HCT116 (cell line): Measurements from ENCODE around the gene PAMR1. TPM values are rescaled to one million over a fixed set of nuclear protein-coding genes. Genes with fewer than 3 reads are reported as not detected.

Experiments
- ATAC-seq: fragments of 200-7000 bp; cut with Tn5 transposase; 2 replicates; pipeline ENCODE4 v1.9.1; 2020; ENCODE audit warnings: mild to moderate bottlenecking, moderate library complexity
- BruUV-seq: library from RNA; stranded (reverse); fragments of 400-500 nt; replicated peaks from 2 replicates; lab custom pipeline; 2021; lab: Mats Ljungman, UMichigan
- CTCF ChIA-PET: fragments of 300-600 bp; sonication (Branson Sonifier 250); formaldehyde crosslinking; loops from one replicate; lab custom pipeline; 2021; ENCODE audit warnings: antibody characterized with exemption; lab: Charles Lee
- POLR2A ChIA-PET: fragments of 300-600, 350-600 bp; sonication (Branson Sonifier 250); formaldehyde crosslinking; loops from one replicate; lab custom pipeline; 2021; ENCODE audit warnings: antibody characterized with exemption; lab: Charles Lee
- RAD21 ChIA-PET, 2 experiments: fragments of 300-600 bp; sonication (Branson Sonifier 250); formaldehyde crosslinking; loops; one replicate each; lab custom pipeline; 2023; ENCODE audit warnings: low total read pairs in 2 of 2; ENCODE audit not compliant: uncharacterized antibody in 2 of 2, unreplicated experiment in 2 of 2, low non-redundant PET in 1 of 2; lab: Charles Lee
- DNase-seq: peaks from one replicate; pipeline ENCODE4 v3.0.0-alpha.2; 2010; ENCODE audit warnings: low read depth, low spot score
- H2AFZ ChIP-seq: fragments of 200-600 bp; shearing (Covaris generic), sonication (generic); 2 replicates; pipeline ENCODE4 v1.6.1; 2017; ENCODE audit warnings: low read depth, mixed run types, mixed read lengths, antibody characterized with exemption, low read length; ENCODE audit not compliant: poor library complexity, severe bottlenecking
- H3K27ac ChIP-seq: 2 replicates; pipeline ENCODE4 v1.5.1; 2012; ENCODE audit warnings: low read depth, low read length
- H3K27me3 ChIP-seq: fragments of 200-600 bp; sonication (generic); 2 replicates; pipeline ENCODE4 v1.6.1; 2016; ENCODE audit warnings: mixed run types, low read length, mixed read lengths; ENCODE audit not compliant: insufficient read depth
- H3K36me3 ChIP-seq, 2 experiments: fragments of 200-500 bp in 1 of 2; fragments of 200-600 bp in 1 of 2; sonication (Bioruptor generic) in 1 of 2; sonication (generic) in 1 of 2; 2 replicates each; pipeline versions ENCODE4 v1.5.1 to v1.6.1; 2014 to 2016; ENCODE audit warnings: low read length in 2 of 2, inconsistent platforms in 1 of 2, mixed read lengths in 1 of 2, mixed run types in 1 of 2; ENCODE audit not compliant: insufficient read depth in 2 of 2, control insufficient read depth in 1 of 2
- H3K4me1 ChIP-seq, 2 experiments: fragments of 200-600 bp in 1 of 2; sonication (generic) in 1 of 2; 2 replicates each; pipeline versions ENCODE4 v1.5.1 to v1.6.1; 2012 to 2017; ENCODE audit warnings: low read length in 2 of 2, inconsistent platforms in 1 of 2, mild to moderate bottlenecking in 1 of 2, mixed read lengths in 1 of 2, mixed run types in 1 of 2, moderate library complexity in 1 of 2; ENCODE audit not compliant: insufficient read depth in 2 of 2, control insufficient read depth in 1 of 2
- H3K4me2 ChIP-seq: fragments of 200-600 bp; sonication (generic); 2 replicates; pipeline ENCODE4 v1.6.1; 2017; ENCODE audit warnings: mixed run types, low read length, mixed read lengths
- H3K4me3 ChIP-seq, 2 experiments: fragments of 200-600 bp in 1 of 2; sonication (generic) in 1 of 2; replicated peaks in 1 of 2; 2 replicates each; pipeline ENCODE4 v1.5.1; 2011 to 2016; ENCODE audit warnings: low read length in 2 of 2, control low read depth in 1 of 2, low read depth in 1 of 2, mild to moderate bottlenecking in 1 of 2, mixed read lengths in 1 of 2, mixed run types in 1 of 2
- H3K79me2 ChIP-seq: fragments of 200-600 bp; sonication (generic); 2 replicates; pipeline ENCODE4 v1.6.1; 2017; ENCODE audit warnings: mild to moderate bottlenecking, mixed run types, low read length, moderate library complexity, mixed read lengths; ENCODE audit not compliant: insufficient read depth
- H3K9ac ChIP-seq: fragments of 200-600 bp; sonication (generic); 2 replicates; pipeline ENCODE4 v1.6.1; 2016; ENCODE audit warnings: low read length, mixed read lengths
- H3K9me2 ChIP-seq: fragments of 200-600 bp; sonication (generic), shearing (Covaris generic); 2 replicates; pipeline ENCODE4 v1.6.1; 2017; ENCODE audit warnings: mixed run types, mild to moderate bottlenecking, moderate library complexity; ENCODE audit not compliant: insufficient read depth
- H3K9me3 ChIP-seq, 2 experiments: fragments of 200-500 bp in 1 of 2; fragments of 200-600 bp in 1 of 2; sonication (Bioruptor generic) in 1 of 2; sonication (generic) in 1 of 2; 2 replicates each; pipeline ENCODE4 v1.6.1; 2014 to 2017; ENCODE audit warnings: low read length in 2 of 2, mixed read lengths in 2 of 2, inconsistent platforms in 1 of 2, low read depth in 1 of 2, mild to moderate bottlenecking in 1 of 2, mixed run types in 1 of 2, moderate library complexity in 1 of 2; ENCODE audit not compliant: control insufficient read depth in 1 of 2, insufficient read depth in 1 of 2
- H4K20me1 ChIP-seq: fragments of 200-600 bp; sonication (generic), shearing (Covaris generic); 2 replicates; pipeline ENCODE4 v1.6.1; 2017; ENCODE audit warnings: mixed run types, mild to moderate bottlenecking, moderate library complexity; ENCODE audit not compliant: insufficient read depth
- EZH2phosphoT487 ChIP-seq: fragments of 200-600 bp; IDR thresholded peaks from 2 replicates; pipeline ENCODE4 v1.6.1; 2018; ENCODE audit warnings: antibody characterized with exemption, borderline replicate concordance
- REST ChIP-seq: IDR thresholded peaks from 2 replicates; pipeline ENCODE4 v1.6.1; 2012; ENCODE audit warnings: low read depth
- ZNF274 ChIP-seq: fragments of 200-500 bp; sonication (Bioruptor generic); IDR thresholded peaks from 2 replicates; pipeline ENCODE4 v1.6.1; 2014; ENCODE audit warnings: mild to moderate bottlenecking, low read depth, low read length, inconsistent platforms
- intact Hi-C: fragments of 100-400 bp; cut with micrococcal nuclease; formaldehyde crosslinking; loops from 2 replicates; pipeline ENCODE4 v1.10.0; 2022
- total RNA-seq: library from RNA; stranded (reverse); gene quantifications from one replicate; pipeline ENCODE4 v1.2.1, GENCODE V29; 2021; ENCODE audit not compliant: unreplicated experiment
- TF ChIP-seq, protein P1 (sequence below), 3 experiments: fragments of 200-600 bp in 1 of 3; sonication (generic) in 1 of 3; IDR thresholded peaks in 2 of 3; conservative IDR thresholded peaks in 1 of 3; 2 replicates each; pipeline ENCODE4 v1.5.1; 2012 to 2017; ENCODE audit warnings: low read depth in 2 of 3, low read length in 2 of 3, antibody characterized with exemption in 1 of 3, borderline replicate concordance in 1 of 3, control low read depth in 1 of 3, mild to moderate bottlenecking in 1 of 3, mixed read lengths in 1 of 3, mixed run types in 1 of 3, moderate library complexity in 1 of 3; ENCODE audit not compliant: insufficient read depth in 1 of 3

The PAMR1 gene
- total RNA-seq, 1 experiment from 2014 or later, result not detected

DNA sequence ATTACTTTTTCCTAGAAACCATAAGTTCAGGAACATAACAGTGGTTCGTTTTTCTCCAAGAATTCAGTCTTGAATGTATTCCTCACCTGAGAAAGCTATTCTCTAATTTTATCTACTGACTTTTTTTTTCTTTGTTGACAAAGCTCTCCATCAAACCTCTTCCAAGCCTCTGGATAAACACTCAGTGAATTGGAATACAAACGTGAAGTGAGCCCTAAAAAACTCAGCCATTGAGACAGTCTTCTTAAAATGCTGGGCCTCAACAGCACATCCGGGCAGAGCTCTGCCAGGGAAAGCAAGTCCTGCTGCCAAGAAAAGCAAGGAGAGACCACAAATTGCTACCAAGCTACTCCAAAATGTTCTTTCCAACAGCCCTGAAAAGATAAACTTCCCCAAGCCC lies 98.3 kb downstream of the PAMR1 start:
- H3K27ac ChIP-seq, result no peak overlapping the region
- no peaks in the 10 kb centered on the region for H3K9me2 ChIP-seq
- H3K9ac ChIP-seq, result no peak overlapping the region
- no peaks in the 10 kb centered on the region for H3K79me2 ChIP-seq
- no peak for DNase-seq
- H3K4me1 ChIP-seq, result no peaks in the 10 kb centered on the region
- CTCF ChIA-PET, result interaction anchor here (1.0 kb wide), 1 partner anchor 14 kb away, joined by 3 read pairs; no protein-coding TSS in a partner anchor
- H3K4me2 ChIP-seq, result no peak overlapping the region
- no peak for ATAC-seq
- H4K20me1 ChIP-seq, result no peaks in the 10 kb centered on the region
- intact Hi-C loops, result no loop called here
- no peak for TF ChIP-seq REST
- TF ChIP-seq ZNF274, result no peak
- TF ChIP-seq, protein P1, sequence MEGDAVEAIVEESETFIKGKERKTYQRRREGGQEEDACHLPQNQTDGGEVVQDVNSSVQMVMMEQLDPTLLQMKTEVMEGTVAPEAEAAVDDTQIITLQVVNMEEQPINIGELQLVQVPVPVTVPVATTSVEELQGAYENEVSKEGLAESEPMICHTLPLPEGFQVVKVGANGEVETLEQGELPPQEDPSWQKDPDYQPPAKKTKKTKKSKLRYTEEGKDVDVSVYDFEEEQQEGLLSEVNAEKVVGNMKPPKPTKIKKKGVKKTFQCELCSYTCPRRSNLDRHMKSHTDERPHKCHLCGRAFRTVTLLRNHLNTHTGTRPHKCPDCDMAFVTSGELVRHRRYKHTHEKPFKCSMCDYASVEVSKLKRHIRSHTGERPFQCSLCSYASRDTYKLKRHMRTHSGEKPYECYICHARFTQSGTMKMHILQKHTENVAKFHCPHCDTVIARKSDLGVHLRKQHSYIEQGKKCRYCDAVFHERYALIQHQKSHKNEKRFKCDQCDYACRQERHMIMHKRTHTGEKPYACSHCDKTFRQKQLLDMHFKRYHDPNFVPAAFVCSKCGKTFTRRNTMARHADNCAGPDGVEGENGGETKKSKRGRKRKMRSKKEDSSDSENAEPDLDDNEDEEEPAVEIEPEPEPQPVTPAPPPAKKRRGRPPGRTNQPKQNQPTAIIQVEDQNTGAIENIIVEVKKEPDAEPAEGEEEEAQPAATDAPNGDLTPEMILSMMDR (IDR thresholded peaks at IDR 0.05 in 2 of 3, conservative IDR thresholded peaks at IDR 0.05 in 1 of 3; ENCODE audit: borderline replicate concordance in 1 of 3, insufficient read depth in 1 of 3, low read depth in 2 of 3, low read length in 2 of 3), result no peak
- no peak for TF ChIP-seq EZH2phosphoT487
- H3K27me3 ChIP-seq, result peaks cover 94% of the 10 kb centered on the region
- POLR2A ChIA-PET, result no interaction called here
- no peak overlapping the region for H2AFZ ChIP-seq
- no TSS peak for BruUV-seq
- H3K9me3 ChIP-seq, result no peaks in the 10 kb centered on the region
- RAD21 ChIA-PET, result interaction anchor here in 1 of 2 experiments (0.6 kb wide), 1 partner anchor 1009 kb away, joined by 3 read pairs; no protein-coding TSS in a partner anchor
- H3K4me3 ChIP-seq, result no peak overlapping the region
- no peaks in the 10 kb centered on the region for H3K36me3 ChIP-seq
